ENCODE data around the gene STUM. TPM values are rescaled to one million over a fixed set of nuclear protein-coding genes. Genes with fewer than 3 reads are reported as not detected.

Gene STUM
- total and polyA plus RNA-seq, 12 donors = 0.13 to 0.44 (median 0.24) TPM; not detected in 1

DNA sequence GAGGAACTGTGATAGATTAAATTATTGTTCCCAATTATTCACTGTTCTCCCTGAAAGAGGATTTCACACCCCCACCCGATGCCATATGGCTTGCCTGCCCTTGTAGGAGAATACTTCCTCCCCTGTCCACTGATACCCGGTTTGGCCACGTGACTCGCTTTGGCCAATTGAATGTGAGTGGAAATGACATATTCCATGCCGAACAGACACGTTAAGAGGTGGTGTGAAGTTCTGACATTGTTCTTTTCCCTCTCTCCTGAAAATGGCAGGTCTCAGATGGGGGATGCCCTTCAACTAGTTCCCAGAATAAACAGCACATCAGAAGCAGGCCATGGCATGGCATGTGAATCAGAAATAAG, 5.3 kb downstream of the STUM start:
- Histone ChIP-seq H3K4me1 (replicated peaks in 1 of 2) (peaks cover 7 to 13% of the 10 kb centered on the region in 2 donors), H3K4me3 (no peak overlapping the region), H3K27me3 (peaks cover 13% of the 10 kb centered on the region), H3K9me3 (replicated peaks in 1 of 3) (no peaks in the 10 kb centered on the region), H3K36me3 (replicated peaks in 1 of 2) (no peaks in the 10 kb centered on the region), H3K27ac (no peak overlapping the region)
- 79 to 95% (median 87%) methylated on average over 6 of the region's 6 CpGs for WGBS, 4 donors
- no peak for TF ChIP-seq POLR2A (IDR thresholded peaks at IDR 0.05)
- TF ChIP-seq, protein P1, sequence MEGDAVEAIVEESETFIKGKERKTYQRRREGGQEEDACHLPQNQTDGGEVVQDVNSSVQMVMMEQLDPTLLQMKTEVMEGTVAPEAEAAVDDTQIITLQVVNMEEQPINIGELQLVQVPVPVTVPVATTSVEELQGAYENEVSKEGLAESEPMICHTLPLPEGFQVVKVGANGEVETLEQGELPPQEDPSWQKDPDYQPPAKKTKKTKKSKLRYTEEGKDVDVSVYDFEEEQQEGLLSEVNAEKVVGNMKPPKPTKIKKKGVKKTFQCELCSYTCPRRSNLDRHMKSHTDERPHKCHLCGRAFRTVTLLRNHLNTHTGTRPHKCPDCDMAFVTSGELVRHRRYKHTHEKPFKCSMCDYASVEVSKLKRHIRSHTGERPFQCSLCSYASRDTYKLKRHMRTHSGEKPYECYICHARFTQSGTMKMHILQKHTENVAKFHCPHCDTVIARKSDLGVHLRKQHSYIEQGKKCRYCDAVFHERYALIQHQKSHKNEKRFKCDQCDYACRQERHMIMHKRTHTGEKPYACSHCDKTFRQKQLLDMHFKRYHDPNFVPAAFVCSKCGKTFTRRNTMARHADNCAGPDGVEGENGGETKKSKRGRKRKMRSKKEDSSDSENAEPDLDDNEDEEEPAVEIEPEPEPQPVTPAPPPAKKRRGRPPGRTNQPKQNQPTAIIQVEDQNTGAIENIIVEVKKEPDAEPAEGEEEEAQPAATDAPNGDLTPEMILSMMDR (IDR thresholded peaks at IDR 0.05) = no peak
- DNase-seq = no peak
- intact Hi-C loops (cut with DNase I) = no loop called here

DNA sequence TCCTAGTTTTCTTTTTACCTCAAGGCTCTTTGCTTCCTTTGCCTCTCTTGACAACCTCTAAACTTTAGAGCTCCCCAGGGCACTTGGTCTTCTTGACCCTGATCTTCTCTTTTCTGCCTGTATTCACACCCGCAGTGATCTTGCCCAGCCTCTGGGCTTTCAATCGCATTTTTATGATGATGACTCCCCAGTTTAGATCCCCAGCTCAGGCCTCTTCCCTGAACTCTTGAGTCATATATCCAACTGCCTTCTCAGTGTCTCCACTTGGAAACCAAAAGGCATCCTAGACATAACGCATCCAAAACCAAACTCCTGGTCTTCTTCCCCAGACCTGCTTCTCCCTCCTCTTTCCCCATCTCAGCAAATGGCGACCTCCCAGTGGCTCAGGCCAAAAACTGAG, 6.5 kb downstream of the STUM start:
- Histone ChIP-seq H3K9me3 (replicated peaks in 1 of 3) (no peaks in the 10 kb centered on the region), H3K4me3 (no peak overlapping the region), H3K4me1 (replicated peaks in 1 of 2) (peaks cover 0 to 1% of the 10 kb centered on the region in 2 donors), H3K36me3 (replicated peaks in 1 of 2) (no peaks in the 10 kb centered on the region), H3K27me3 (peaks cover 2% of the 10 kb centered on the region), H3K27ac (no peak overlapping the region)
- no peak for DNase-seq
- TF ChIP-seq POLR2A (IDR thresholded peaks at IDR 0.05) = no peak
- TF ChIP-seq, protein P1 (IDR thresholded peaks at IDR 0.05) = no peak
- WGBS, 4 donors = 83 to 93% (median 90%) methylated on average over 4 of the region's 4 CpGs
- intact Hi-C loops (cut with DNase I) = no loop called here

DNA sequence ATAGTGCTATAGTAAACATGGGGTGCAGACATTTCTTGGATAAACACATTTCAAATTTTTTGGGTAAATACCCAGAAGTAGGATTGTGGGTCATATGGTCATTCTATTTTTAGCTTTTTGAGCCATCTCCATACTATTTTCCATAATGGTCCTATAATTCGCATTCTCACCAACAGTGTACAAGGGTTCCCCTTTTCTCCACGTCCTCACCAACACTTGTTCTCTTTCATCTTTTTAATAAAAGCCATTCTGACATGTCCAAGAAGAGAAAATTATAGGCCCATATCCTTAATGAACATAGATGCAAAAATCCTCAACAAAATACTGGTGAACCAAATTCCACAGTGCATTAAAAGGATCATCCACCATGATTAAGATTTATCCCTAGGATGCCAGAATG, 8.9 kb downstream of the STUM start:
- no peak for TF ChIP-seq POLR2A (IDR thresholded peaks at IDR 0.05)
- TF ChIP-seq, protein P1 (IDR thresholded peaks at IDR 0.05) = no peak
- no peaks in the 10 kb centered on the region for H3K9me3 ChIP-seq (replicated peaks in 1 of 3)
- no peaks in the 10 kb centered on the region for H3K36me3 ChIP-seq (replicated peaks in 1 of 2)
- no peak for DNase-seq
- H3K4me3 ChIP-seq = no peak overlapping the region
- no peak overlapping the region for H3K27ac ChIP-seq
- 80 to 91% (median 83%) methylated on average over 2 of the region's 2 CpGs for WGBS, 4 donors
- no peaks in the 10 kb centered on the region for H3K27me3 ChIP-seq
- intact Hi-C loops (cut with DNase I) = no loop called here
- no peaks in the 10 kb centered on the region for H3K4me1 ChIP-seq (replicated peaks in 1 of 2)

DNA sequence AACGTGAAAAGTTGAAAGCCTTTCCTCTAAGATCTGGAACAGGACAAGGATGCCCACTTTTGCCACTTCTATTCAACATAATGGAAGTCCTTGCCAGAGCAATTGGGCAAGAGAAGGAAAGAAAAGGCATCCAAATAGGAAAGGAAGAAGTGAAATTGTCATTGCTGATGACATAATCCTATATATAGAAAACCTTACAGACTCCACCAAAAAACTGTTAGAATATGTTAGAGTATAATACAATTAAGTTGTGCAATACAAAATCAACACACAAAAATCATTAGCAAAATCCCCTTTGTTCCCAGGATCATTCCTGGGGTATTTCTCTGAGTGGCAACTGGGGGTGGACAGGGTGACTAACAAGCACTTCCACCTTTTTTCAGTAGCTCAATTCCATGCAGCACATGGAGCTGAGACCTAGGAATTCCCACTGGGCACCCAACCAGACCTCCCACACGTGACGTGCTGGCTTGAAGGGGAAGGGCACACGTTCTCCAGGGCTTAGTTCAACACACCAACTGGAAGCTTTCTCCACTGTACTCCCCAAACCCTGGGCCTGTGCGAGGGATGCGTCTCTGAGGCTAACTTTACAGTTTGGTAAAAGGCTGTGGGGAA, 9.6 kb downstream of the STUM start:
- DNase-seq = no peak
- 67 to 81% (median 75%) methylated on average over 6 of the region's 6 CpGs for WGBS, 4 donors
- TF ChIP-seq, protein P1 (IDR thresholded peaks at IDR 0.05) = no peak
- no peak for TF ChIP-seq POLR2A (IDR thresholded peaks at IDR 0.05)
- Histone ChIP-seq H3K27ac (no peak overlapping the region), H3K9me3 (replicated peaks in 1 of 3) (no peaks in the 10 kb centered on the region), H3K36me3 (replicated peaks in 1 of 2) (no peaks in the 10 kb centered on the region), H3K4me1 (replicated peaks in 1 of 2) (no peaks in the 10 kb centered on the region), H3K27me3 (no peaks in the 10 kb centered on the region), H3K4me3 (no peak overlapping the region)
- intact Hi-C loops (cut with DNase I) = no loop called here

Measured in adrenal gland (tissue), 12 donors.